ENCODE data around the gene MAP2. TPM values are rescaled to one million over a fixed set of nuclear protein-coding genes. Genes with fewer than 3 reads are reported as not detected.

MAP2 gene
- total and polyA plus RNA-seq, 2 experiments from 2014 or later = 2.9 to 4.4 TPM

- Histone ChIP-seq H3K36me3 (ENCODE audit: insufficient read depth) (no peaks in the 10 kb centered on the region), H3K4me3 (no peak overlapping the region), H2AFZ (no peak overlapping the region), H3K4me1 (ENCODE audit: insufficient read depth) (no peaks in the 10 kb centered on the region), H3K27me3 (ENCODE audit: insufficient read depth) (no peaks in the 10 kb centered on the region), H3K27ac (ENCODE audit: low read depth) (no peak overlapping the region), H3K9me2 (ENCODE audit: insufficient read depth) (no peaks in the 10 kb centered on the region), H3F3A (replicated peaks; ENCODE audit: low read depth) (no peaks in the 10 kb centered on the region), H3K4me2 (no peak overlapping the region), H4K20me1 (replicated peaks; ENCODE audit: insufficient read depth) (no peaks in the 10 kb centered on the region), H3K79me2 (replicated peaks; ENCODE audit: insufficient read depth) (no peaks in the 10 kb centered on the region)
- ATAC-seq = no peak
- TF ChIP-seq, protein P1, sequence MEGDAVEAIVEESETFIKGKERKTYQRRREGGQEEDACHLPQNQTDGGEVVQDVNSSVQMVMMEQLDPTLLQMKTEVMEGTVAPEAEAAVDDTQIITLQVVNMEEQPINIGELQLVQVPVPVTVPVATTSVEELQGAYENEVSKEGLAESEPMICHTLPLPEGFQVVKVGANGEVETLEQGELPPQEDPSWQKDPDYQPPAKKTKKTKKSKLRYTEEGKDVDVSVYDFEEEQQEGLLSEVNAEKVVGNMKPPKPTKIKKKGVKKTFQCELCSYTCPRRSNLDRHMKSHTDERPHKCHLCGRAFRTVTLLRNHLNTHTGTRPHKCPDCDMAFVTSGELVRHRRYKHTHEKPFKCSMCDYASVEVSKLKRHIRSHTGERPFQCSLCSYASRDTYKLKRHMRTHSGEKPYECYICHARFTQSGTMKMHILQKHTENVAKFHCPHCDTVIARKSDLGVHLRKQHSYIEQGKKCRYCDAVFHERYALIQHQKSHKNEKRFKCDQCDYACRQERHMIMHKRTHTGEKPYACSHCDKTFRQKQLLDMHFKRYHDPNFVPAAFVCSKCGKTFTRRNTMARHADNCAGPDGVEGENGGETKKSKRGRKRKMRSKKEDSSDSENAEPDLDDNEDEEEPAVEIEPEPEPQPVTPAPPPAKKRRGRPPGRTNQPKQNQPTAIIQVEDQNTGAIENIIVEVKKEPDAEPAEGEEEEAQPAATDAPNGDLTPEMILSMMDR (conservative IDR thresholded peaks at IDR 0.05; ENCODE audit: low read depth in 2 of 2) = no peak
- no peak for TF ChIP-seq STAT1 (IDR thresholded peaks at IDR 0.05; ENCODE audit: unreplicated experiment)
- TF ChIP-seq ZNF331 (CRISPR knock-in tag; IDR thresholded peaks at IDR 0.05; ENCODE audit: low read depth) = no peak
- no peak for TF ChIP-seq CREB1 (CRISPR knock-in tag; IDR thresholded peaks at IDR 0.05; ENCODE audit: low read depth)
- no peak for TF ChIP-seq POLR2AphosphoS5 (IDR thresholded peaks at IDR 0.05; ENCODE audit: low read depth)
- TF ChIP-seq REST (IDR thresholded peaks at IDR 0.05; ENCODE audit: unreplicated experiment) = no peak
- TF ChIP-seq JUNB (IDR thresholded peaks at IDR 0.05; ENCODE audit: unreplicated experiment) = no peak
- TF ChIP-seq NANOG (IDR thresholded peaks at IDR 0.05; ENCODE audit: borderline replicate concordance) = no peak
- no peak for TF ChIP-seq ZNF114 (CRISPR knock-in tag; IDR thresholded peaks at IDR 0.05)
- TF ChIP-seq EZH2 (IDR thresholded peaks at IDR 0.05; ENCODE audit: low read depth, unreplicated experiment) = no peak
- TF ChIP-seq, protein P2, sequence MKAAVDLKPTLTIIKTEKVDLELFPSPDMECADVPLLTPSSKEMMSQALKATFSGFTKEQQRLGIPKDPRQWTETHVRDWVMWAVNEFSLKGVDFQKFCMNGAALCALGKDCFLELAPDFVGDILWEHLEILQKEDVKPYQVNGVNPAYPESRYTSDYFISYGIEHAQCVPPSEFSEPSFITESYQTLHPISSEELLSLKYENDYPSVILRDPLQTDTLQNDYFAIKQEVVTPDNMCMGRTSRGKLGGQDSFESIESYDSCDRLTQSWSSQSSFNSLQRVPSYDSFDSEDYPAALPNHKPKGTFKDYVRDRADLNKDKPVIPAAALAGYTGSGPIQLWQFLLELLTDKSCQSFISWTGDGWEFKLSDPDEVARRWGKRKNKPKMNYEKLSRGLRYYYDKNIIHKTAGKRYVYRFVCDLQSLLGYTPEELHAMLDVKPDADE (IDR thresholded peaks at IDR 0.05) = no peak
- TF ChIP-seq, protein P3, sequence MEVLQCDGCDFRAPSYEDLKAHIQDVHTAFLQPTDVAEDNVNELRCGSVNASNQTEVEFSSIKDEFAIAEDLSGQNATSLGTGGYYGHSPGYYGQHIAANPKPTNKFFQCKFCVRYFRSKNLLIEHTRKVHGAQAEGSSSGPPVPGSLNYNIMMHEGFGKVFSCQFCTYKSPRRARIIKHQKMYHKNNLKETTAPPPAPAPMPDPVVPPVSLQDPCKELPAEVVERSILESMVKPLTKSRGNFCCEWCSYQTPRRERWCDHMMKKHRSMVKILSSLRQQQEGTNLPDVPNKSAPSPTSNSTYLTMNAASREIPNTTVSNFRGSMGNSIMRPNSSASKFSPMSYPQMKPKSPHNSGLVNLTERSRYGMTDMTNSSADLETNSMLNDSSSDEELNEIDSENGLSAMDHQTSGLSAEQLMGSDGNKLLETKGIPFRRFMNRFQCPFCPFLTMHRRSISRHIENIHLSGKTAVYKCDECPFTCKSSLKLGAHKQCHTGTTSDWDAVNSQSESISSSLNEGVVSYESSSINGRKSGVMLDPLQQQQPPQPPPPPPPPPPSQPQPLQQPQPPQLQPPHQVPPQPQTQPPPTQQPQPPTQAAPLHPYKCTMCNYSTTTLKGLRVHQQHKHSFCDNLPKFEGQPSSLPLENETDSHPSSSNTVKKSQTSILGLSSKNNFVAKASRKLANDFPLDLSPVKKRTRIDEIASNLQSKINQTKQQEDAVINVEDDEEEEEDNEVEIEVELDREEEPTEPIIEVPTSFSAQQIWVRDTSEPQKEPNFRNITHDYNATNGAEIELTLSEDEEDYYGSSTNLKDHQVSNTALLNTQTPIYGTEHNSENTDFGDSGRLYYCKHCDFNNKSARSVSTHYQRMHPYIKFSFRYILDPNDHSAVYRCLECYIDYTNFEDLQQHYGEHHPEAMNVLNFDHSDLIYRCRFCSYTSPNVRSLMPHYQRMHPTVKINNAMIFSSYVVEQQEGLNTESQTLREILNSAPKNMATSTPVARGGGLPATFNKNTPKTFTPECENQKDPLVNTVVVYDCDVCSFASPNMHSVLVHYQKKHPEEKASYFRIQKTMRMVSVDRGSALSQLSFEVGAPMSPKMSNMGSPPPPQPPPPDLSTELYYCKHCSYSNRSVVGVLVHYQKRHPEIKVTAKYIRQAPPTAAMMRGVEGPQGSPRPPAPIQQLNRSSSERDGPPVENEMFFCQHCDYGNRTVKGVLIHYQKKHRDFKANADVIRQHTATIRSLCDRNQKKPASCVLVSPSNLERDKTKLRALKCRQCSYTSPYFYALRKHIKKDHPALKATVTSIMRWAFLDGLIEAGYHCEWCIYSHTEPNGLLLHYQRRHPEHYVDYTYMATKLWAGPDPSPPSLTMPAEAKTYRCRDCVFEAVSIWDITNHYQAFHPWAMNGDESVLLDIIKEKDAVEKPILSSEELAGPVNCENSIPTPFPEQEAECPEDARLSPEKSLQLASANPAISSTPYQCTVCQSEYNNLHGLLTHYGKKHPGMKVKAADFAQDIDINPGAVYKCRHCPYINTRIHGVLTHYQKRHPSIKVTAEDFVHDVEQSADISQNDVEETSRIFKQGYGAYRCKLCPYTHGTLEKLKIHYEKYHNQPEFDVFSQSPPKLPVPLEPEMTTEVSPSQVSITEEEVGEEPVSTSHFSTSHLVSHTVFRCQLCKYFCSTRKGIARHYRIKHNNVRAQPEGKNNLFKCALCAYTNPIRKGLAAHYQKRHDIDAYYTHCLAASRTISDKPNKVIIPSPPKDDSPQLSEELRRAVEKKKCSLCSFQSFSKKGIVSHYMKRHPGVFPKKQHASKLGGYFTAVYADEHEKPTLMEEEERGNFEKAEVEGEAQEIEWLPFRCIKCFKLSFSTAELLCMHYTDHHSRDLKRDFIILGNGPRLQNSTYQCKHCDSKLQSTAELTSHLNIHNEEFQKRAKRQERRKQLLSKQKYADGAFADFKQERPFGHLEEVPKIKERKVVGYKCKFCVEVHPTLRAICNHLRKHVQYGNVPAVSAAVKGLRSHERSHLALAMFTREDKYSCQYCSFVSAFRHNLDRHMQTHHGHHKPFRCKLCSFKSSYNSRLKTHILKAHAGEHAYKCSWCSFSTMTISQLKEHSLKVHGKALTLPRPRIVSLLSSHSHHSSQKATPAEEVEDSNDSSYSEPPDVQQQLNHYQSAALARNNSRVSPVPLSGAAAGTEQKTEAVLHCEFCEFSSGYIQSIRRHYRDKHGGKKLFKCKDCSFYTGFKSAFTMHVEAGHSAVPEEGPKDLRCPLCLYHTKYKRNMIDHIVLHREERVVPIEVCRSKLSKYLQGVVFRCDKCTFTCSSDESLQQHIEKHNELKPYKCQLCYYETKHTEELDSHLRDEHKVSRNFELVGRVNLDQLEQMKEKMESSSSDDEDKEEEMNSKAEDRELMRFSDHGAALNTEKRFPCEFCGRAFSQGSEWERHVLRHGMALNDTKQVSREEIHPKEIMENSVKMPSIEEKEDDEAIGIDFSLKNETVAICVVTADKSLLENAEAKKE (CRISPR knock-in tag; IDR thresholded peaks at IDR 0.05) = no peak
- TF ChIP-seq EZH2phosphoT487 (IDR thresholded peaks at IDR 0.05; ENCODE audit: unreplicated experiment) = no peak
- no peaks in the 10 kb centered on the region for H3K9me3 Mint-ChIP-seq
- no peaks in the 10 kb centered on the region for H3K27me3 Mint-ChIP-seq (ENCODE audit: insufficient read depth, low read depth, poor library complexity)
- no peak overlapping the region for H3K4me3 Mint-ChIP-seq
- peaks cover 3% of the 10 kb centered on the region; the same call in 2 of the 3 replicates for H3K4me1 Mint-ChIP-seq
- no peak overlapping the region for H3K27ac Mint-ChIP-seq
- DNase-seq (ENCODE audit: low spot score) = no peak
- no peaks in the 10 kb centered on the region for H3K36me3 Mint-ChIP-seq (ENCODE audit: low read depth)
Measured at GRCh38 chr2:209681201-209681735, 257.4 kb downstream of the MAP2 start.

All from GM23338 (cell line).